Transverse colon (tissue), 4 donors: ENCODE measurements around the gene ARHGAP8.

Source experiments
- CTCF ChIP-seq, 5 experiments: fragments of 200-600 bp in 3 of 5; fragments of 450-650 bp in 2 of 5; sonication (generic) in 3 of 5; IDR thresholded peaks; 1 replicate in 2 of 5; 2 replicates in 3 of 5; pipeline ENCODE4 v1.5.1; 2016 to 2017; ENCODE audit warnings: antibody characterized with exemption in 5 of 5, inconsistent platforms in 3 of 5, mild to moderate bottlenecking in 2 of 5, moderate library complexity in 1 of 5
- EP300 ChIP-seq: sonication (generic); formaldehyde crosslinking; IDR thresholded peaks from one replicate; pipeline ENCODE4 v1.6.1; 2017; ENCODE audit warnings: antibody characterized with exemption, low read depth
- POLR2A ChIP-seq: fragments of 450-650 bp; IDR thresholded peaks from one replicate; pipeline ENCODE4 v1.6.1; 2016; ENCODE audit warnings: antibody characterized with exemption, mild to moderate bottlenecking, moderate library complexity
- POLR2AphosphoS5 ChIP-seq, 3 donors: sonication (generic); formaldehyde crosslinking; IDR thresholded peaks; one replicate each; pipeline ENCODE4 v1.6.1; 2016; ENCODE audit warnings: antibody characterized with exemption in 3 of 3

- TF ChIP-seq POLR2AphosphoS5 (IDR thresholded peaks at IDR 0.05): no peak
- TF ChIP-seq CTCF (IDR thresholded peaks at IDR 0.05): no peak
- no peak for TF ChIP-seq EP300
- TF ChIP-seq POLR2A: no peak
Measured at GRCh38 chr22:44802956-44803355, 50.6 kb downstream of the ARHGAP8 start.
